ENCODE data around the gene BNIP3. TPM values are rescaled to one million over a fixed set of nuclear protein-coding genes. Genes with fewer than 3 reads are reported as not detected.

The BNIP3 gene
- total and polyA plus RNA-seq, 2 experiments from 2014 or later = 82.4 to 112 TPM

GRCh38 chr10:131998845-131999681, 17.3 kb upstream of the BNIP3 start:
- H3K36me3 ChIP-seq (replicated peaks; ENCODE audit: insufficient read depth, low read depth) = no peaks in the 10 kb centered on the region
- DNase-seq (ENCODE audit: low spot score) = no peak
- H3K4me2 ChIP-seq = no peak overlapping the region
- H3K4me3 ChIP-seq = no peak overlapping the region
- no peaks in the 10 kb centered on the region for H3K9me3 ChIP-seq (ENCODE audit: low read depth)
- peaks cover 21% of the 10 kb centered on the region for H3K4me1 ChIP-seq (ENCODE audit: insufficient read depth)
- peak overlapping the region; percentile 90 for H3K27ac ChIP-seq
- H3K79me2 ChIP-seq = no peaks in the 10 kb centered on the region
- H4K20me1 ChIP-seq (ENCODE audit: insufficient read depth, poor library complexity, severe bottlenecking) = no peaks in the 10 kb centered on the region
- no peaks in the 10 kb centered on the region for H3K9me2 ChIP-seq (replicated peaks; ENCODE audit: insufficient read depth)
- no peak overlapping the region for H2AFZ ChIP-seq
- WGBS (ENCODE audit: low lambda C conversion rate, missing lambda C conversion rate) = 80% methylated on average over 18 of the region's 18 CpGs
- TF ChIP-seq EZH2phosphoT487 (IDR thresholded peaks at IDR 0.05; ENCODE audit: low read depth, severe bottlenecking, unreplicated experiment) (no peak), EZH2 (IDR thresholded peaks at IDR 0.05; ENCODE audit: borderline replicate concordance) (no peak), CTCF (IDR thresholded peaks at IDR 0.05; ENCODE audit: poor library complexity) (no peak)
- no peaks in the 10 kb centered on the region for H3K27me3 ChIP-seq

GRCh38 chr10:131998050-131998844, 16.5 kb upstream of the BNIP3 start:
- H3K27ac ChIP-seq = peak overlapping the region; percentile 90
- no peak for DNase-seq (ENCODE audit: low spot score)
- H3K79me2 ChIP-seq = no peaks in the 10 kb centered on the region
- H3K27me3 ChIP-seq = no peaks in the 10 kb centered on the region
- H3K9me3 ChIP-seq (ENCODE audit: low read depth) = no peaks in the 10 kb centered on the region
- no peak overlapping the region for H3K4me3 ChIP-seq
- TF ChIP-seq EZH2phosphoT487 (IDR thresholded peaks at IDR 0.05; ENCODE audit: low read depth, severe bottlenecking, unreplicated experiment) (no peak), CTCF (IDR thresholded peaks at IDR 0.05; ENCODE audit: poor library complexity) (no peak), EZH2 (IDR thresholded peaks at IDR 0.05; ENCODE audit: borderline replicate concordance) (no peak)
- no peaks in the 10 kb centered on the region for H3K36me3 ChIP-seq (replicated peaks; ENCODE audit: insufficient read depth, low read depth)
- peak overlapping the region; percentile 17 for H2AFZ ChIP-seq
- H3K4me1 ChIP-seq (ENCODE audit: insufficient read depth) = peaks cover 21% of the 10 kb centered on the region
- peak overlapping the region; percentile 57 for H3K4me2 ChIP-seq
- WGBS (ENCODE audit: low lambda C conversion rate, missing lambda C conversion rate) = 57% methylated on average over 15 of the region's 15 CpGs
- no peaks in the 10 kb centered on the region for H3K9me2 ChIP-seq (replicated peaks; ENCODE audit: insufficient read depth)
- no peaks in the 10 kb centered on the region for H4K20me1 ChIP-seq (ENCODE audit: insufficient read depth, poor library complexity, severe bottlenecking)

- Histone ChIP-seq H3K9me2 (replicated peaks; ENCODE audit: insufficient read depth) (no peaks in the 10 kb centered on the region), H3K79me2 (no peaks in the 10 kb centered on the region), H3K36me3 (replicated peaks; ENCODE audit: insufficient read depth, low read depth) (no peaks in the 10 kb centered on the region), H3K9me3 (ENCODE audit: low read depth) (no peaks in the 10 kb centered on the region), H2AFZ (peak overlapping the region; percentile 17), H3K27me3 (no peaks in the 10 kb centered on the region), H4K20me1 (ENCODE audit: insufficient read depth, poor library complexity, severe bottlenecking) (no peaks in the 10 kb centered on the region), H3K4me3 (no peak overlapping the region), H3K27ac (peak overlapping the region; percentile 90), H3K4me1 (ENCODE audit: insufficient read depth) (peaks cover 21% of the 10 kb centered on the region), H3K4me2 (peak overlapping the region; percentile 62)
- peak; percentile 90 for DNase-seq (ENCODE audit: low spot score)
- 23% methylated on average over 13 of the region's 13 CpGs for WGBS (ENCODE audit: low lambda C conversion rate, missing lambda C conversion rate)
- TF ChIP-seq EZH2 (IDR thresholded peaks at IDR 0.05; ENCODE audit: borderline replicate concordance) = no peak
- TF ChIP-seq CTCF (IDR thresholded peaks at IDR 0.05; ENCODE audit: poor library complexity) = no peak
- no peak for TF ChIP-seq EZH2phosphoT487 (IDR thresholded peaks at IDR 0.05; ENCODE audit: low read depth, severe bottlenecking, unreplicated experiment)
These were observed 15.8 kb upstream of the BNIP3 start for GRCh38 chr10:131997366-131998049.

Data from hepatocyte (in vitro differentiated cells).